ENCODE measurements around the gene PPP2R2B.

DNA sequence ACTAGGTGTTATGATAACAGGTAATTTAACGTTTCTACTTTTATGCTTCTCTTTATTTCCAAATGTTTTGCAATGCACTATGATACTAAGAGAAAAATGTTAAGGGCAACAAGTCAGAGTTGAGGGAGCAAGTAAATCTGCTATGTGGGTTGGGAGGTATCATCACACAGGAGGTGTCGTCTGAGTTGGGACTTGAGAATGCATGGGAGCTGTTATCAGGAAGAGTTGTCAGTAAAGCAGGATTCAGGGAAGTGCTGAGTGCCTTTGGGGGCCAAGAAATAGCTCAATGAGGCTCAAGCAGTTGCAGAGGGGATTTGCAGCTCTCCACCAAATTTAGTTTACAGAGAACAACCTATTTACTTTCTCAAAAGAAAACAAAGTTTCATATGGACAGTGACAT is 108.0 kb downstream of the PPP2R2B start:
- TF ChIP-seq, protein P1, sequence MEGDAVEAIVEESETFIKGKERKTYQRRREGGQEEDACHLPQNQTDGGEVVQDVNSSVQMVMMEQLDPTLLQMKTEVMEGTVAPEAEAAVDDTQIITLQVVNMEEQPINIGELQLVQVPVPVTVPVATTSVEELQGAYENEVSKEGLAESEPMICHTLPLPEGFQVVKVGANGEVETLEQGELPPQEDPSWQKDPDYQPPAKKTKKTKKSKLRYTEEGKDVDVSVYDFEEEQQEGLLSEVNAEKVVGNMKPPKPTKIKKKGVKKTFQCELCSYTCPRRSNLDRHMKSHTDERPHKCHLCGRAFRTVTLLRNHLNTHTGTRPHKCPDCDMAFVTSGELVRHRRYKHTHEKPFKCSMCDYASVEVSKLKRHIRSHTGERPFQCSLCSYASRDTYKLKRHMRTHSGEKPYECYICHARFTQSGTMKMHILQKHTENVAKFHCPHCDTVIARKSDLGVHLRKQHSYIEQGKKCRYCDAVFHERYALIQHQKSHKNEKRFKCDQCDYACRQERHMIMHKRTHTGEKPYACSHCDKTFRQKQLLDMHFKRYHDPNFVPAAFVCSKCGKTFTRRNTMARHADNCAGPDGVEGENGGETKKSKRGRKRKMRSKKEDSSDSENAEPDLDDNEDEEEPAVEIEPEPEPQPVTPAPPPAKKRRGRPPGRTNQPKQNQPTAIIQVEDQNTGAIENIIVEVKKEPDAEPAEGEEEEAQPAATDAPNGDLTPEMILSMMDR (conservative IDR thresholded peaks at IDR 0.05 in 1 of 2, IDR thresholded peaks at IDR 0.05 in 1 of 2; ENCODE audit: low read depth in 1 of 2, low read length in 2 of 2) = no peak
- TF ChIP-seq EZH2 (IDR thresholded peaks at IDR 0.05; ENCODE audit: low read length, missing control alignments) = no peak

Measured in fibroblast of lung (primary cell).